Breast epithelium (tissue), 4 donors: ENCODE data around the gene GALNT1. TPM values are rescaled to one million over a fixed set of nuclear protein-coding genes. Genes with fewer than 3 reads are reported as not detected.

ENCODE experiments used
- DNase-seq, 2 donors: peaks; one replicate each; pipeline ENCODE4 v3.0.0-alpha.2; 2019; ENCODE audit warnings: low spot score in 2 of 2
- H3K27ac ChIP-seq, 2 donors: fragments of 200-600 bp; sonication (generic) in 1 of 2; one replicate each; pipeline ENCODE4 v1.5.1; 2016 to 2019; ENCODE audit warnings: mild to moderate bottlenecking in 1 of 2
- H3K27me3 ChIP-seq, 2 donors: fragments of 200-600 bp; sonication (generic) in 1 of 2; one replicate each; pipeline versions ENCODE4 v1.5.1 to v1.6.0; 2017 to 2019; ENCODE audit warnings: control low read depth in 1 of 2, mild to moderate bottlenecking in 1 of 2
- H3K36me3 ChIP-seq: fragments of 200-600 bp; one replicate; pipeline ENCODE4 v1.5.1; 2019
- H3K4me1 ChIP-seq, 2 donors: fragments of 200-600 bp; sonication (generic); one replicate each; pipeline ENCODE4 v1.5.1; 2016 to 2019; ENCODE audit warnings: control low read depth in 1 of 2
- H3K4me3 ChIP-seq, 3 donors: fragments of 200-600 bp; sonication (generic); 1 replicate in 2 of 3; 2 replicates in 1 of 3; pipeline ENCODE4 v1.5.1; 2016 to 2019; ENCODE audit warnings: mild to moderate bottlenecking in 3 of 3, moderate library complexity in 2 of 3
- H3K9me3 ChIP-seq, 2 donors: fragments of 200-600 bp; sonication (generic) in 1 of 2; one replicate each; pipeline ENCODE4 v1.5.1; 2016 to 2019; ENCODE audit warnings: control low read depth in 1 of 2
- POLR2A ChIP-seq: fragments of 450-650 bp; IDR thresholded peaks from one replicate; pipeline ENCODE4 v1.6.1; 2016; ENCODE audit warnings: antibody characterized with exemption, mild to moderate bottlenecking, moderate library complexity
- POLR2AphosphoS5 ChIP-seq, 3 donors: sonication (generic); formaldehyde crosslinking; IDR thresholded peaks; one replicate each; pipeline ENCODE4 v1.6.1; 2017; ENCODE audit warnings: antibody characterized with exemption in 3 of 3
- intact Hi-C: fragments of 100-400 bp; cut with DNase I; formaldehyde crosslinking; loops from one replicate; pipeline ENCODE4 v1.15.1; 2023; ENCODE audit warnings: low total_unique reads
- total RNA-seq, 3 donors: library from RNA; depleted of rRNA; stranded (reverse); fragments of >200 nt; gene quantifications; one replicate each; pipeline ENCODE4 v1.1.0, GENCODE V29; 2016
- TF ChIP-seq, protein P1 (sequence below), 3 donors: fragments of 450-650 bp; IDR thresholded peaks; one replicate each; pipeline ENCODE4 v1.5.1; 2016 to 2017; ENCODE audit warnings: antibody characterized with exemption in 3 of 3, mild to moderate bottlenecking in 3 of 3, moderate library complexity in 3 of 3

Gene GALNT1
- total RNA-seq, 3 donors from 2014 or later, result 34.9 to 60.9 (median 46.5) TPM

DNA sequence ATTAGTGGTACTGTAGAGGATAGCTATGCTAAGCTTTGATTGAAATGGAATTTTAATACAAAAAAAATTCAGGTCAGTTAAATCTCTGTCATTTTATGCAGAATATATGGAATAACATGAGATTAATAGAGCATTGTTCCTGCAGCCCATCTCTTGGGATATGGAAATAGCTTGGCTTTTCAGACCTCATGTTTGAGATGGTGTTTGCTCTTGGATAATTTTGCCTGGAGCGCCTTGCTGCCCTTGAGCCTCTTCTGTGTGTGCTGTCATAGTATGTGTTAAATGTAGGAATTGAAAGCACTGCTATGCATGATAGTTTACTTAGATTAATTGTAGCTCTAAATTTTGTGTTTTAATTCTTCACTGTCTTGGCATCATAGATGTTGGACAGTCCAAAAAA lies 27.7 kb downstream of the GALNT1 start:
- no peak overlapping the region for H3K27ac ChIP-seq
- H3K9me3 ChIP-seq, result no peaks in the 10 kb centered on the region
- H3K36me3 ChIP-seq, result no peaks in the 10 kb centered on the region
- DNase-seq, result no peak
- intact Hi-C loops, result no loop called here
- TF ChIP-seq POLR2AphosphoS5 (IDR thresholded peaks at IDR 0.05) (no peak), POLR2A (no peak)
- TF ChIP-seq, protein P1, sequence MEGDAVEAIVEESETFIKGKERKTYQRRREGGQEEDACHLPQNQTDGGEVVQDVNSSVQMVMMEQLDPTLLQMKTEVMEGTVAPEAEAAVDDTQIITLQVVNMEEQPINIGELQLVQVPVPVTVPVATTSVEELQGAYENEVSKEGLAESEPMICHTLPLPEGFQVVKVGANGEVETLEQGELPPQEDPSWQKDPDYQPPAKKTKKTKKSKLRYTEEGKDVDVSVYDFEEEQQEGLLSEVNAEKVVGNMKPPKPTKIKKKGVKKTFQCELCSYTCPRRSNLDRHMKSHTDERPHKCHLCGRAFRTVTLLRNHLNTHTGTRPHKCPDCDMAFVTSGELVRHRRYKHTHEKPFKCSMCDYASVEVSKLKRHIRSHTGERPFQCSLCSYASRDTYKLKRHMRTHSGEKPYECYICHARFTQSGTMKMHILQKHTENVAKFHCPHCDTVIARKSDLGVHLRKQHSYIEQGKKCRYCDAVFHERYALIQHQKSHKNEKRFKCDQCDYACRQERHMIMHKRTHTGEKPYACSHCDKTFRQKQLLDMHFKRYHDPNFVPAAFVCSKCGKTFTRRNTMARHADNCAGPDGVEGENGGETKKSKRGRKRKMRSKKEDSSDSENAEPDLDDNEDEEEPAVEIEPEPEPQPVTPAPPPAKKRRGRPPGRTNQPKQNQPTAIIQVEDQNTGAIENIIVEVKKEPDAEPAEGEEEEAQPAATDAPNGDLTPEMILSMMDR (IDR thresholded peaks at IDR 0.05), result no peak
- H3K27me3 ChIP-seq, result no peaks in the 10 kb centered on the region
- no peaks in the 10 kb centered on the region for H3K4me1 ChIP-seq
- H3K4me3 ChIP-seq, result no peak overlapping the region

DNA sequence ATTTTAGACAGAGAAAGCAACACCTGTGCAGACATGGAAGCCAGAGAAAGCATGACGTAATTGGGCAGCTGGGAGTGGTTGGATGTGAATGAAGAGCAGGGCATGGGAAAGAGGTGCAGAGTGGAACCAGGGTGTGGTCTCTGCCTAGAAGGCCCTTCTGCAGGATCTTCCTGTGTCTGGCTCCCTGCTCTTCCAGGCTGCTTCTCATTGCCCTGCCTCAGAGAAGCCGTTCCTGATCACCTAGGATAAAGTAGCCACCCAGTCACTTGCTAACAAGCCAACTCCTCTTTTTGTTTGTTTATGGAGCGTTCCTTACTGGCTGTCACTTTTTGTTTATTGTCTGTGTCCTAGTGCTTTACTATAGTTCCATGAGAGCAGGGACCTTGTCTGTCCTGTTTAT lies 28.5 kb downstream of the GALNT1 start:
- TF ChIP-seq, protein P1 (IDR thresholded peaks at IDR 0.05), result no peak
- TF ChIP-seq POLR2A (no peak), POLR2AphosphoS5 (IDR thresholded peaks at IDR 0.05) (no peak)
- intact Hi-C loops, result no loop called here
- no peak for DNase-seq
- Histone ChIP-seq H3K36me3 (no peaks in the 10 kb centered on the region), H3K4me3 (no peak overlapping the region), H3K27me3 (no peaks in the 10 kb centered on the region), H3K4me1 (no peaks in the 10 kb centered on the region), H3K9me3 (no peaks in the 10 kb centered on the region), H3K27ac (no peak overlapping the region)

DNA sequence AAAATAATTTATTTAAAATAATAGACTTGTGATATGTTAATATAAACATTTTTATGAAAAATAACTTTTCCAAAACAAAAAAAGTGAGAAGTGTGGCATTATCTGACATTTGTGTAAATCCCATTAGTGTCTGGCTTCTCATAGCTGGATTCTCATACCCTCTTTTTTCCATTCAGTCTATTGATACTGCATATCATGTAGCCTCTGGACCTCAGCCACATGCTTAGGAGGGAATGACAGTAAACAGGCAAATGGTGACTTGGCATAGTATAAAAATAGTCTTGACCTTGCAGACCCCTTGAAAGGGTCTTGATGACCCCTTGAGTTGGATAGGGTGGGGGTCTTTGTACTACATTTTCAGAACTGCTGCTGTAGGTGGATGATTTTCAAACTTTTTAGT lies 29.2 kb downstream of the GALNT1 start:
- Histone ChIP-seq H3K36me3 (no peaks in the 10 kb centered on the region), H3K27me3 (no peaks in the 10 kb centered on the region), H3K4me3 (no peak overlapping the region), H3K27ac (no peak overlapping the region), H3K4me1 (no peaks in the 10 kb centered on the region), H3K9me3 (no peaks in the 10 kb centered on the region)
- intact Hi-C loops, result no loop called here
- no peak for DNase-seq
- no peak for TF ChIP-seq POLR2AphosphoS5 (IDR thresholded peaks at IDR 0.05)
- no peak for TF ChIP-seq POLR2A
- TF ChIP-seq, protein P1 (IDR thresholded peaks at IDR 0.05), result no peak

DNA sequence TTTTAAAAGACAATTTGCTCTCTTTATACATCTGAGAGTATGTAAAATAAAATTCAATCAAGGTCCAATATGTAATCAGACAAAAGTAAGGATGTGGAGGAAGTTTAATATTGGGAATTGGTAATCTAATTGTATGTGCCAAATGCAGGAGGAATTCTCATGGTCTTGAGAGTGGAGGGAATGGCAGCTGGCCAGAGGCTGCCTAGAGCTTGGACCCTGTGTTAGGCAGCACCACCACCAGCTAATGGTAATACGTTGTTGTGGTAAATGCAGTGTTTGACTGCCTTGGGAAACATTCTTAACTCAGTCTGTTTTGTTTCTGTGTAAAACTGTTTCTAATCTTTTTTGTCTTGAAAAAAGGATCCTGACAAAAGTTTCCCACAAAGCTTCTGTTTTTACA lies 30.0 kb downstream of the GALNT1 start:
- TF ChIP-seq, protein P1 (IDR thresholded peaks at IDR 0.05), result no peak
- TF ChIP-seq POLR2AphosphoS5 (IDR thresholded peaks at IDR 0.05) (no peak), POLR2A (no peak)
- Histone ChIP-seq H3K27me3 (no peaks in the 10 kb centered on the region), H3K27ac (no peak overlapping the region), H3K4me1 (no peaks in the 10 kb centered on the region), H3K9me3 (no peaks in the 10 kb centered on the region), H3K4me3 (no peak overlapping the region), H3K36me3 (no peaks in the 10 kb centered on the region)
- intact Hi-C loops, result no loop called here
- no peak for DNase-seq

DNA sequence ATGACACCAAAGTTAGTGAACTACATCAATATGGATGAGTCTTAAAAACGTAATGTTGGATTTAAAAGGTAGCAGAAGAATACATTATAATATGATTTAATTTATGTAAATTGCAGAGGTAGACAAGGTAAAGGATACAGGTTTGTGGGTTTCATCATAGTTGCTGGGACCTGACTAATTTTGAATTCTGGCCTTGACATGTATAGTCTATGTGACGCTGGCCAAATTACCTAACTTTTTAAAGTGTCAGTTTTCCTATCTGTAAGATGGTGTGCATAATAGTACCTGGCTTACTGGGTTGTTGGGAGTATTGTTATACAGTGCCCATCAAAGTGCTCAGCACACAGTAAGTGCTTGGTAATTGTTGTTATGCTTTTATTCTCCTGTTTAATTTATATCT lies 34.5 kb downstream of the GALNT1 start:
- H3K4me3 ChIP-seq, result no peak overlapping the region
- H3K27ac ChIP-seq, result peak overlapping the region in 1 of 2 donors; percentile 44
- peaks cover 0 to 6% of the 10 kb centered on the region in 2 donors for H3K4me1 ChIP-seq
- H3K9me3 ChIP-seq, result no peaks in the 10 kb centered on the region
- intact Hi-C loops, result no loop called here
- TF ChIP-seq POLR2A (no peak), POLR2AphosphoS5 (IDR thresholded peaks at IDR 0.05) (no peak)
- TF ChIP-seq, protein P1 (IDR thresholded peaks at IDR 0.05), result no peak
- H3K36me3 ChIP-seq, result no peaks in the 10 kb centered on the region
- DNase-seq, result no peak
- no peaks in the 10 kb centered on the region for H3K27me3 ChIP-seq
